ENCODE data around the gene MARK4.
A peak's percentile ranks its signal among the peaks of the same experiment; 100 is the strongest.
"Not testable (repeated sequence)": the region's sequence is repeated elsewhere in the genome, so short reads cannot be mapped to it uniquely, and the experiment has no call there.

The MARK4 gene

GRCh38 chr19:45244133-45244794 lies 6.8 kb upstream of the MARK4 start:
- DNase-seq: no peak

GRCh38 chr19:45245334-45245787 lies 5.7 kb upstream of the MARK4 start, which contains the start of gene EXOC3L2:
Gene EXOC3L2, minus strand, starts transcription at chr19:45245407. Its CDS starts 6,362 bp downstream, at chr19:45239045.
- no peak for DNase-seq

DNA sequence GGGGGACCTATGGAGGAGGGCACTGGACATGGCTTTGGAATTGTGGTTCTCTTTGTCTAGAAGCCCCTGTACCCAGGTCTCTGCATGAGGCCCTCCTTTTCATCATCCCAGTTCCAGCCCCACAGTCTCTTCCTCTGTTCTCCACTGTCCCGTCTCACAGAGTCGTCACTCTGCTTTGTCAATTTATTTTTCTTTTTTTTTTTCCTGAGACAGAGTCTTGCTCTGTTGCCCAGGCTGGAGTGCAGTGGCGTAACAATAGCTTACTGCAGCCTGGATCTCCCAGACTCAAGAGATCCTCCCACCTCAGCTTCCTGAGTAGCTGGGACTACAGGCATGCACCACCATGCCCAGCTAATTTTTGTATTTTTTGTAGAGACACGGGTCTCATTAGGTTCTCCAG lies 5.2 kb upstream of the MARK4 start:
- DNase-seq: no peak

- DNase-seq: no peak
These were observed 3.9 kb upstream of the MARK4 start for GRCh38 chr19:45247136-45247535.

DNA sequence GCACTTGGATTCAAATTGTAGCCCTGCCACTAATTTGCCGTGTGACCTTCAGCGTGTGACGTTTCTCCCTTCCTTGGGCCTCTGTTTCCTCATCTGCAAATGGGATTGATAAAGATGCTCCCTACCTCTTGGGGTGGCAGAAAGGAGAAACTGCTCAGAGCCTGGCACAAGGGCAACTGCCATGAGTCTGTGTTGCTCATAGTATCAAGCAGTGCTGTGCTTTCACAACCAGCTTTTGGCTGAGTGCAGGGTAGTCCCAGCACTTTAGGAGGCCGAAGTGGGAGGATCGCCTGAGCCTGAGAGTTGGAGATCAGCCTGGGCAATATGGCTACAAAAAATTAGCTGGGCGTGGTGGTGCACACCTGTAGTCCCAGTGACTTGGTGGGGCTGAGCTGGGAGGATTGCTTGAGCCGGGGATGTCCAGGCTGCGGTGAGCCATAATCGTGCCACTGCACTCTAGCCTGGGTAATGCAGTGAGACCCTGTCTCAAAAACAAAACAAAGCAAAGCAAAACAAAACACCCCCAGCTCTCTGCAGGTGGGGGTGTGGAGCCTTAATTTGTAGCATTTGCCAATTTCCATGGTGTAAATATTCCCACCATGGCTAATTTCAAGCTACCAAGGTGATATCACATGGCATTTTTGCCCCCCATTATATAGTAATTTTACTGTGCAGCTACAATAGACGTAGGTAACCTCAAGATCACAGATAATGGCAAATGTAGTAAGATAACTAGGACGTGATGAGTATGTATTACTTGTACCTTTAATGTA lies 1.6 kb upstream of the MARK4 start:
- no peak for DNase-seq

- DNase-seq: no peak
These were observed 747 bp upstream of the MARK4 start for GRCh38 chr19:45250216-45250831.

- peak; percentile 7 for DNase-seq
These were observed 632 bp downstream of the MARK4 start for GRCh38 chr19:45251452-45252354.

GRCh38 chr19:45253396-45254027 lies 2.4 kb downstream of the MARK4 start:
- DNase-seq: no peak

DNA sequence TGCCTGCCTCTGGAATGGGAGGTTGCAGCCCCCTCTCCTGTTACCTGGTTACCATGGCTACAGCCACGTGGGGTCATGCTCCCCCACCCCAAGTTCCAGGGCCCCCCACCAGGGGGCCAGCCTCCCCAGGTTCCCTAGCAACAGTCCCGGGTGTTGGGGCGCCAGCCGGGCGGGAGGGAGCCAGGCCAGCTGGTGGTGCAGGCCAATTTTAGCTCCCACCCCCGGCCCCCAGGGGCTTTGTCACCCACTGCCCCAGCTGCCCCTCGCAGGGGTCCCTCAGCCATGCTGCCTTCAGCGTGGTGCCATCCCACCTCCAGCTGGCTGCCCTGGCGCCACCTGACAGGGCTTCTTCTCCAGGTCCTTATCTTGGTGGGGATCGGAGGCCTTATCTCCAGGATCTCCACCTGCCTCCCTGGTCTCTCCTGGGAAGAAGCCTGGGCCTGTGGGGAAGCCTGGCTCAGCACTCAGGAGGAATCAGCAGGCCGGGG lies 3.0 kb downstream of the MARK4 start:
- no peak for DNase-seq

- no peak for DNase-seq
These were observed 4.6 kb downstream of the MARK4 start for GRCh38 chr19:45255611-45256157.

- no peak for DNase-seq
These were observed 5.8 kb downstream of the MARK4 start for GRCh38 chr19:45256836-45257235.

DNA sequence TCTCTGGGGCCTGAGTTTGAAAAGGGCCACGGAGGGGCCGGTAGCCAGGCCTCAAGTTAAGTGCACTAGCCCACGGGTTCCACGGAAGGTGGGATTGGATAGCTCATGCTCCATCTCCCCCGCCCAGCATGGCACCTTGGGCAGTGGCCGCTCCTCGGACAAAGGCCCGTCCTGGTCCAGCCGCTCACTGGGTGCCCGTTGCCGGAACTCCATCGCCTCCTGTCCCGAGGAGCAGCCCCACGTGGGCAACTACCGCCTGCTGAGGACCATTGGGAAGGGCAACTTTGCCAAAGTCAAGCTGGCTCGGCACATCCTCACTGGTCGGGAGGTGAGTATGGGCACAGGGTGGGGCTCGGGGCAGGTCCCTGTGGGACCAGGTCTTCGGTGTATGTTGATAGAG lies 7.8 kb downstream of the MARK4 start:
- no peak for DNase-seq

- DNase-seq: no peak
These were observed 11.5 kb downstream of the MARK4 start for GRCh38 chr19:45262570-45262969.

- DNase-seq: no peak
These were observed 11.9 kb downstream of the MARK4 start for GRCh38 chr19:45263013-45263412.

DNA sequence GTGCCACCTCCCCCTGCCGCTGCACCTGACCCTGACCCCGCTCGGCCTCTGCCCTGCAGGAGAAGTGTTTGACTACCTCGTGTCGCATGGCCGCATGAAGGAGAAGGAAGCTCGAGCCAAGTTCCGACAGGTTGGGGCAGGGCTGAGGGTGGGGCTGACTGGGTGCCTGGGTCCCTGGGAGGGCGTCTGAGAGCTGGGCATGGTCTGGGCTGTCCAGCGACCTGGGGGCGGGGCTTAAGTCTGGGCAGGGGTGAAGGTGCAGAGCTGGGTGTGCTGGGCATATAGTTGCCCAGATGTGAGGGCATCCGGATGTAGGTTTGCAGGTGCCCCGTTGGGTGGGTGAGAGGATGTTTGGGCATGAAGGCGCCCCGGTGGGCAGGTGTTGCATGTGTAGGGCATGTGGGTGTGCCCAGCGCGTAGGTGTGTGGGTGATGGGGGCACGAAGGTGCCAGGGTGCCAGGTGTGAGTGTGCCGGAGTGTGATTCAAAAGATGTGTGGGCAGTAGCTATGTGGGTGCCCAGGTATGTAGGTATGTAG lies 13.8 kb downstream of the MARK4 start:
- DNase-seq: no peak

DNA sequence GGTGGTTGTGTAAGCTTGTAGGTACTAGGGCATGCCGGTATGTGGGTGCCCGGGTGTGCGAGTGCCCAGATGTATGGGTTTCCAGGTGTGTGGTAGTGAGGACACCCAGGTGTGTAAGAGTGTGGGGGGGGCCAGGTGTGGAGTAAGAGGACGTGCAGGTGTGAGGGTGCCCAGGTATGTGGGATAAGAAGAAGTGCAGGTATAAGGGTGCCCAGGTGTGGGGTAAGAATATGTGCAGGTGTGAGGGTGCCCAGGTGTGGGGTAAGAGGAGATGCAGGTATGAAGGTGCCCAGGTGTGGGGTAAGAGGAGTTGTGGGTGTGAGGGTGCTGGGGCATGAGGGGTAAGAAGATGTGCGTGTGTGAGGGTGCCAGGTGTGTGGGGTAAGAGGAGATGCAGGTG lies 14.3 kb downstream of the MARK4 start:
- DNase-seq: no peak

- DNase-seq: no peak
These were observed 16.2 kb downstream of the MARK4 start for GRCh38 chr19:45267296-45267695.

- DNase-seq: not testable (repeated sequence)
These were observed 18.9 kb downstream of the MARK4 start for GRCh38 chr19:45269939-45270338.

DNA sequence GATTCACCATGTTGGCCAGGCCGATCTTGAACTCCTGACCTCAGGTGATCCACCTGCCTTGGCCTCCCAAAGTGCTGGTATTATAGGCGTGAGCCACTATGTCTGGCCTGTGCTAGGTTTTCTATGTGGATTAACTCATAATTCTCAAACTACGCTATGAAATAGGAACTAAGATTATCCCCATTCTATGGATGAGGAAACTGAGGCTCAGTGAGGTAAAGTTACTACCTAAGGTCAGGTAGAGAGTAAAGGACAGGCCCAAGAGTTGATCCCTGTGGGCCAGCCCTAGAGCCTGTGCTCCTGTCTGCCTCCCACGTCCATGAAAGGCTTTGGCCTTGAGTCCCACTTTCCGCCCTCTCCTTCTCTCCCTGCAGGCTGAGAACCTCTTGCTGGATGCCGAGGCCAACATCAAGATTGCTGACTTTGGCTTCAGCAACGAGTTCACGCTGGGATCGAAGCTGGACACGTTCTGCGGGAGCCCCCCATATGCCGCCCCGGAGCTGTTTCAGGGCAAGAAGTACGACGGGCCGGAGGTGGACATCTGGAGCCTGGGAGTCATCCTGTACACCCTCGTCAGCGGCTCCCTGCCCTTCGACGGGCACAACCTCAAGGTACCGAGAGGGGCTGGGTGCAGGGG lies 20.1 kb downstream of the MARK4 start:
- no peak for DNase-seq

DNA sequence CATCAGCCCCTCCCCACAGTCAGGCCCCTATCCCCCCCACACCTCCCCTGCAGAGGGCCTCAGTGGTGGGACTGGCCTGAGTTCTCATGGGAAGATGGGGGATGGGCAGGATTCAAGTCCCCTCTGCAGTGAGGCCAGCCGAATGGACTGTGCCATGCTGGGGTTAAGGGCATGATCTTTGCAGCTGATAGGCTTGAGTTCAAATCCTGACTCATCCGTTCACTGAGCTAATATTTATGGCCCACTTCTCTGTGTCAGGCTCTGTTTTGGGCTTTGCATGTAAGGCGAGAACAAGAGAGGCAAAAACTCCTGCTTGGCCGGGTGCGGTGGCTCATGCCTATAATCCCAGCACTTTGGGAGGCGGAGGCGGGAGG lies 20.7 kb downstream of the MARK4 start:
- no peak for DNase-seq

DNA sequence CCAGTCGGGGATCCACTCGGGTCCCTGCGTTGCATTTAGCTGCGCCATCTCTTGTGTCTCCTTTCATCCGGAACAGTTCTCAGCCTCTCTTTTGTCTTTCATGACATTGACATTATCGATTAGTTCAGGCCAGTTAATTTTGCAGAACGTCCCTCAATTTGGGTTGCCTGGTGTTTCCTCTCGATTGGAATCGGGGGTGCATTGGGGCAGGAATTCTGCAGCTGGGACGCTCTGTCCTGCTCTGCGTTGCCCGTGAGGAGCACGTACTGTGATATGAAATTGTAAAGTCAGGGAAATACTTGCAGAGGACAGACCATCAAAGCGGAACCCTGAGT lies 22.4 kb downstream of the MARK4 start:
- DNase-seq: no peak

Data from suppressor macrophage treated with lipopolysaccharide for 4 hours (primary cell).